Neuronal stem cell (in vitro differentiated cells): Measurements from ENCODE around the gene LPP.

Source experiments
- DNase-seq: peaks from one replicate; pipeline ENCODE4 v3.0.0-alpha.2; 2013; ENCODE audit warnings: low spot score
- H2AFZ ChIP-seq: one replicate; pipeline ENCODE4 v1.6.1; 2013; ENCODE audit warnings: mild to moderate bottlenecking, low read length, inconsistent platforms
- H2AK5ac ChIP-seq: 2 replicates; pipeline ENCODE4 v1.6.1; 2013; ENCODE audit warnings: low read depth, mild to moderate bottlenecking, inconsistent platforms, low read length, moderate library complexity, mixed read lengths
- H2BK120ac ChIP-seq: 2 replicates; pipeline ENCODE4 v1.6.1; 2013; ENCODE audit warnings: low read depth, mild to moderate bottlenecking, inconsistent platforms, low read length, moderate library complexity, mixed read lengths
- H2BK12ac ChIP-seq: one replicate; pipeline ENCODE4 v1.6.1; 2013; ENCODE audit warnings: low read length, inconsistent platforms
- H2BK15ac ChIP-seq: 2 replicates; pipeline ENCODE4 v1.6.1; 2013; ENCODE audit warnings: mild to moderate bottlenecking, low read length, inconsistent platforms, mixed read lengths
- H2BK5ac ChIP-seq: one replicate; pipeline ENCODE4 v1.6.1; 2013; ENCODE audit warnings: inconsistent platforms, mild to moderate bottlenecking, low read length, moderate library complexity
- H3K14ac ChIP-seq: one replicate; pipeline ENCODE4 v1.6.1; 2013; ENCODE audit warnings: low read length, inconsistent platforms
- H3K18ac ChIP-seq: 2 replicates; pipeline ENCODE4 v1.6.1; 2013; ENCODE audit warnings: low read length, inconsistent platforms
- H3K23ac ChIP-seq: 2 replicates; pipeline ENCODE4 v1.6.1; 2013; ENCODE audit warnings: low read depth, mild to moderate bottlenecking, mixed read lengths, low read length, inconsistent platforms; ENCODE audit not compliant: poor library complexity
- H3K27ac ChIP-seq: replicated peaks from 3 replicates; pipeline ENCODE4 v1.5.1; 2013; ENCODE audit warnings: low read length, inconsistent platforms
- H3K27me3 ChIP-seq, 3 experiments: 2 replicates each; pipeline ENCODE4 v1.6.1; 2013; ENCODE audit warnings: low read length in 3 of 3, mild to moderate bottlenecking in 2 of 3, inconsistent platforms in 1 of 3, low read depth in 1 of 3, mixed read lengths in 1 of 3, moderate library complexity in 1 of 3; ENCODE audit not compliant: control insufficient read depth in 3 of 3, insufficient read depth in 3 of 3
- H3K36me3 ChIP-seq, 2 donors: replicated peaks in 1 of 2; 2 replicates each; pipeline ENCODE4 v1.6.1; 2013; ENCODE audit warnings: low read length in 2 of 2; ENCODE audit not compliant: control insufficient read depth in 2 of 2, insufficient read depth in 2 of 2
- H3K4ac ChIP-seq: 2 replicates; pipeline ENCODE4 v1.6.1; 2013; ENCODE audit warnings: inconsistent platforms, mild to moderate bottlenecking, low read length, moderate library complexity
- H3K4me1 ChIP-seq, 2 donors: 1 replicate in 1 of 2; 2 replicates in 1 of 2; pipeline ENCODE4 v1.6.1; 2013; ENCODE audit warnings: low read length in 2 of 2, low read depth in 1 of 2; ENCODE audit not compliant: control insufficient read depth in 2 of 2, insufficient read depth in 1 of 2
- H3K4me2 ChIP-seq: one replicate; pipeline ENCODE4 v1.6.1; 2013; ENCODE audit warnings: mild to moderate bottlenecking, low read length, inconsistent platforms; ENCODE audit not compliant: insufficient read depth, poor library complexity, severe bottlenecking
- H3K4me3 ChIP-seq, 2 donors: 2 replicates each; pipeline ENCODE4 v1.5.1; 2013; ENCODE audit warnings: low read length in 2 of 2, mild to moderate bottlenecking in 2 of 2, inconsistent platforms in 1 of 2, moderate library complexity in 1 of 2
- H3K79me1 ChIP-seq: one replicate; pipeline ENCODE4 v1.6.1; 2013; ENCODE audit warnings: low read depth, mild to moderate bottlenecking, inconsistent platforms, low read length, moderate library complexity
- H3K9ac ChIP-seq: one replicate; pipeline ENCODE4 v1.6.1; 2013; ENCODE audit warnings: mild to moderate bottlenecking, low read depth, low read length, inconsistent platforms; ENCODE audit not compliant: poor library complexity
- H3K9me3 ChIP-seq, 2 donors: replicated peaks in 1 of 2; 2 replicates each; pipeline versions ENCODE3 to v1.6.1; 2013; ENCODE audit warnings: low read length in 2 of 2, mild to moderate bottlenecking in 2 of 2, inconsistent platforms in 1 of 2, low read depth in 1 of 2, mixed read lengths in 1 of 2, moderate library complexity in 1 of 2; ENCODE audit not compliant: control insufficient read depth in 2 of 2, insufficient read depth in 1 of 2
- H4K8ac ChIP-seq: one replicate; pipeline ENCODE4 v1.6.1; 2013; ENCODE audit warnings: low read depth, mild to moderate bottlenecking, inconsistent platforms, low read length, moderate library complexity
- H4K91ac ChIP-seq: one replicate; pipeline ENCODE4 v1.6.1; 2013; ENCODE audit warnings: low read length, low read depth, mild to moderate bottlenecking, inconsistent platforms; ENCODE audit not compliant: poor library complexity
- WGBS, 2 donors: extraction: QIAGEN DNeasy Blood & Tissue Kit; methylation state at CpG; one replicate each; pipeline ENCODE4 v1.1.7; 2013; ENCODE audit warnings: missing lambda C conversion rate in 2 of 2, mixed read lengths in 1 of 2; ENCODE audit not compliant: insufficient read length in 2 of 2, insufficient replicate concordance in 1 of 2; ENCODE audit errors: extremely low coverage in 2 of 2; 5-methylcytosine and 5-hydroxymethylcytosine counted together

Gene LPP

GRCh38 chr3:188125076-188125475, 28.9 kb upstream of the LPP start:
- Histone ChIP-seq H3K4ac (no peak overlapping the region), H2AFZ (no peak overlapping the region), H2AK5ac (no peak overlapping the region), H3K14ac (no peak overlapping the region), H2BK120ac (no peak overlapping the region), H4K91ac (no peak overlapping the region), H3K27ac (no peak overlapping the region), H3K18ac (no peak overlapping the region), H3K23ac (no peak overlapping the region), H2BK5ac (no peak overlapping the region), H3K4me1 (peaks cover 0 to 2% of the 10 kb centered on the region in 2 donors), H3K9me3 (no peaks in the 10 kb centered on the region), H3K4me3 (no peak overlapping the region), H2BK15ac (no peak overlapping the region), H4K8ac (no peak overlapping the region), H3K4me2 (no peak overlapping the region), H3K27me3 (peaks cover 0 to 2% (median 0%) of the 10 kb centered on the region in 3 experiments), H2BK12ac (no peak overlapping the region), H3K36me3 (no peaks in the 10 kb centered on the region), H3K9ac (no peak overlapping the region), H3K79me1 (no peaks in the 10 kb centered on the region)
- no peak for DNase-seq
- WGBS, 2 donors: no CpG with 5 or more reads among the region's 3 CpGs

GRCh38 chr3:188126276-188126675, 27.7 kb upstream of the LPP start:
- no CpG with 5 or more reads among the region's 2 CpGs for WGBS, 2 donors
- H3K27me3 ChIP-seq: no peaks in the 10 kb centered on the region
- H3K4me3 ChIP-seq: no peak overlapping the region
- H3K14ac ChIP-seq: no peak overlapping the region
- H3K18ac ChIP-seq: no peak overlapping the region
- H3K23ac ChIP-seq: no peak overlapping the region
- no peak overlapping the region for H3K4ac ChIP-seq
- no peaks in the 10 kb centered on the region for H3K9me3 ChIP-seq
- H2BK15ac ChIP-seq: no peak overlapping the region
- no peak overlapping the region for H4K8ac ChIP-seq
- H3K4me1 ChIP-seq: no peaks in the 10 kb centered on the region
- H3K27ac ChIP-seq: no peak overlapping the region
- no peak overlapping the region for H2AK5ac ChIP-seq
- no peak overlapping the region for H3K4me2 ChIP-seq
- no peaks in the 10 kb centered on the region for H3K79me1 ChIP-seq
- no peak for DNase-seq
- H3K9ac ChIP-seq: no peak overlapping the region
- H2BK12ac ChIP-seq: no peak overlapping the region
- no peak overlapping the region for H2AFZ ChIP-seq
- H2BK120ac ChIP-seq: no peak overlapping the region
- no peaks in the 10 kb centered on the region for H3K36me3 ChIP-seq
- no peak overlapping the region for H2BK5ac ChIP-seq
- no peak overlapping the region for H4K91ac ChIP-seq

GRCh38 chr3:188126934-188127333, 27.0 kb upstream of the LPP start:
- Histone ChIP-seq H3K27me3 (no peaks in the 10 kb centered on the region), H3K27ac (no peak overlapping the region), H3K4me3 (no peak overlapping the region), H2BK120ac (no peak overlapping the region), H3K79me1 (no peaks in the 10 kb centered on the region), H4K8ac (no peak overlapping the region), H3K4me1 (peaks cover 0 to 2% of the 10 kb centered on the region in 2 donors), H3K4ac (no peak overlapping the region), H2BK15ac (no peak overlapping the region), H4K91ac (no peak overlapping the region), H3K9me3 (no peaks in the 10 kb centered on the region), H3K9ac (no peak overlapping the region), H3K14ac (no peak overlapping the region), H2AFZ (no peak overlapping the region), H2BK12ac (no peak overlapping the region), H3K36me3 (no peaks in the 10 kb centered on the region), H3K18ac (peak overlapping the region; percentile 23), H2BK5ac (no peak overlapping the region), H3K23ac (no peak overlapping the region), H3K4me2 (no peak overlapping the region), H2AK5ac (no peak overlapping the region)
- WGBS, 2 donors: no CpG with 5 or more reads among the region's 8 CpGs
- no peak for DNase-seq

- Histone ChIP-seq H2AK5ac (no peak overlapping the region), H4K8ac (no peak overlapping the region), H2BK12ac (no peak overlapping the region), H3K36me3 (no peaks in the 10 kb centered on the region), H3K9me3 (no peaks in the 10 kb centered on the region), H3K23ac (no peak overlapping the region), H4K91ac (no peak overlapping the region), H3K27me3 (no peaks in the 10 kb centered on the region), H3K9ac (no peak overlapping the region), H2BK5ac (no peak overlapping the region), H3K14ac (no peak overlapping the region), H3K4me1 (peaks cover 0 to 2% of the 10 kb centered on the region in 2 donors), H3K4ac (no peak overlapping the region), H3K4me2 (no peak overlapping the region), H3K18ac (no peak overlapping the region), H3K27ac (no peak overlapping the region), H3K4me3 (no peak overlapping the region), H2BK15ac (no peak overlapping the region), H3K79me1 (no peaks in the 10 kb centered on the region), H2BK120ac (no peak overlapping the region), H2AFZ (no peak overlapping the region)
- no peak for DNase-seq
- WGBS, 2 donors: no CpG with 5 or more reads among the region's 1 CpG
Observed at GRCh38 chr3:188128905-188129304, 25.1 kb upstream of the LPP start.
